HG02885 (cell line): ENCODE data around the gene TRPC6.
A peak's percentile ranks its signal among the peaks of the same experiment; 100 is the strongest.

Experiments
- ATAC-seq: cut with Tn5 transposase; IDR thresholded peaks from one replicate; pipeline ENCODE4 v1.9.1; 2021; ENCODE audit warnings: mild to moderate bottlenecking; ENCODE audit not compliant: unreplicated experiment, poor library complexity

TRPC6 gene

DNA sequence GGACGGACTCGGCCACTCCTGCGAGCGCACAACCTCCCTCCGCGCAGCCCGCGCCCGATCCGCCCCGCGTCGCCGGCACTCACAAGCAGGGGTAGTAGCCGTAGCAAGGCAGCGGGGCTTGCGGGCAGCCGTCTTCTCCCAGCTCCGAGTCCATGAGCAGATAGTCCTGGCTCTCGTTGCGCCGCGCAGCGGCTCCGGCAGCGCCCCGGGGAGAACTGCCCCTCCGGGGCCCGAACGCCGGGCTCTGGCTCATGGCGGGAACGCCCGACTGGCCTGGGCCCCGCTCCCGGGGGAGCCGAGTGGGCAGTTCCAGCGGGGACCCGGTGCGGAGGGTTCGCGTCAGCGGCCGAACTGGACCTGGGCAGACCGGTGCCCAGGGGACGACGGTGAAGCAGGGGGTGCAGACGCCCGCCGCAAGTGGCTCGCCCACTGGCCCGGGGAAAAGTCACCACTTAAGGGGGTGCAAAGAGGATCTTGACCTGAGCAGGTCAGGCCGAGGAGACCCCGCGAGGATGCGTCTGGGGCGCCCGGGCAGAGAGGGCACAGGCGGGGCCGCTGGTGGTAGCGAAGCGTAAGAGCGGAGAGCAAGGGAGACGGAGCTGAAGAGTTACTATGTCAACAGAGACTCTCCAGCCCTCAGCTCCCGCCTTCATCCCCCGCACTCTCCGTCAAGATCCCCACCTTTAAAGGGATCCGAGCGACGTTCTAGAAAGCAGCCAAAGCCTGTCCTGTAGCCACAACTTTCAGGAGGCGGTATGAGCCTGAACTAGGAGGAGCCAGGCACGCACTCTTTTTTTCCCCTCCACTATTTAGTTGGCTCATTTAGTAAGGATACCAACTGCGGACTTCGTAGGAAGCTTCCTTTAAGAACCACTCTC lies at the start of gene TRPC6:
TSS of gene TRPC6 (minus strand) at position 757 of the 878 bp plus-strand sequence. CDS start at position 253, 504 bp downstream.
- no peak for ATAC-seq

DNA sequence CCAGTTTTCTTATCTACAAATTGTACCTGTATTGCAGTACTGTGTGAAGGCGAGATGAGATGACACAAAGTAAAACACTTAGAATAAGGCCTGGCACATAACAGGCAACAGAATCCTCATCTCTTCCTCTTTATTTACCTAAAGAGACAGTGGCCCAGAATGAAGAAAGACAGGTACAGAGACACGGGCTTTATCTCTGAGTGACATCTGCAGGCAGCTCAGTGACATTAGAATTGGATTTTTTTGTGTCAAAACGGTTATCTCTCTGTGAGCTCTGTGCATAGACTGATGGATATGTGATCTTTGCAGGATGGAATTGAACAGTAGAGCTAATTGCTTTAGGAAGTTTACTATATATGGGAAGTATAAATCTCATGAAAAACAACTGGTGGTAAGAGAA lies 36.2 kb upstream of the TRPC6 start:
- no peak for ATAC-seq

DNA sequence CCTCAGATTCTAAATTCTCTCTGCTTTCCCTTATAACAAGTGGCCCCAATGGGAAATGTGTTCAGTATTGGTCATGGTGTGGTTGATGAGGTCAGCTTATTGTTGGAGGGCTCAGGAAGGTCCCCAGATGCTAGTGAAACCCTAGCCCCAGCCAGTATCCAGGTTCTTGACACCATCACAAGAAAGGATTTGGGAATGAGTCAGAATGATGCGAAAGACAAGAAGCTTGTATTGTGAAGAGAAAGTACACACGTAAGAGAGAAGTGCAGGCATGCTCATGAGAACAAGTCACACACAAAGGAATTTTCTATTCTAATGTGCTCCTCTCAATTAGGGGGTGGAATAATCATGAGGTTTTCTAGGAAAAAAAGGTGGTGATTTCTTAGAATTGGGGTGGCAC lies 34.9 kb upstream of the TRPC6 start:
- ATAC-seq, result no peak

- ATAC-seq, result no peak
Measured at GRCh38 chr11:101617735-101618332, 34.0 kb upstream of the TRPC6 start.

DNA sequence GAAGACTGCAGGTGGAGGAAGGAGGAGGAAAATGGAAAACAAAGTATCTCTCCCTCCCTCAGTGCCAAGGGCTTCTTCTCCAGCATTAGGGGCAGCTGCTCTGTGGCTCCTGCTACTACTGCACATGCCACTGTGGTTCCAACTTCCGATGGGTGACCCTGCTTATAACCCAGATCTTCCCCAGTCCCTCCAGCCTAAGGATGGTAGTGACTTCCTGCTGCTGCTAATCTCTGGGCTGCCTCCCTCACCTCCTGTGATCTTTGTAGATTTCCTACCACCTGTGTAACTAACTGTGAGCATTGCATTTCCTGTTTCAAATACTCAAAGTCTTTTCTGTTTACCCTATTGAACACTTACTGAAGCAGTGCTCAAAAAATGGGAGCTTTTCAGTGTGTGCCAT lies 28.7 kb upstream of the TRPC6 start:
- no peak for ATAC-seq

- ATAC-seq, result no peak
Measured at GRCh38 chr11:101600924-101601323, 17.1 kb upstream of the TRPC6 start.

- no peak for ATAC-seq
Measured at GRCh38 chr11:101586965-101587364, 3.2 kb upstream of the TRPC6 start.

- ATAC-seq, result no peak
Measured at GRCh38 chr11:101584655-101585054, 848 bp upstream of the TRPC6 start.

DNA sequence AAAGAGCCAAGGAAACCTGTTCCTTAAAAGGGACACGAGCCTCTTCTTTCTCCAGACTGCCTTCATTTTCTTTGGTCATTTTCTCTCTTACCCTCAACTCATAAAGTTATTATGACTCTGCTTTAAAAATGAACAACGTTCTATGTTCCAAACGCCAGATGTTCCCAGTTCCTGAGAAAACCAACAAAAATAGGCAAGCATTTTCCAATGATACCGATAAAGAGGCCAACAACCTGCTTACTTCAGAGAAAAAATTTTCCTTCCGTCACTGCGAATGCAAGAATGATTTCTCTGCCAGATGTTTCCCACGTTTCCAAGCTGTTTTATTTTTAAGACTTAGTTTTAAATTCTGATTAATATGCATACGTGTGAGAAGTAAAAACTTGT lies 315 bp upstream of the TRPC6 start:
- ATAC-seq, result no peak

GRCh38 chr11:101582989-101583250 lies 887 bp downstream of the TRPC6 start:
- no peak for ATAC-seq

DNA sequence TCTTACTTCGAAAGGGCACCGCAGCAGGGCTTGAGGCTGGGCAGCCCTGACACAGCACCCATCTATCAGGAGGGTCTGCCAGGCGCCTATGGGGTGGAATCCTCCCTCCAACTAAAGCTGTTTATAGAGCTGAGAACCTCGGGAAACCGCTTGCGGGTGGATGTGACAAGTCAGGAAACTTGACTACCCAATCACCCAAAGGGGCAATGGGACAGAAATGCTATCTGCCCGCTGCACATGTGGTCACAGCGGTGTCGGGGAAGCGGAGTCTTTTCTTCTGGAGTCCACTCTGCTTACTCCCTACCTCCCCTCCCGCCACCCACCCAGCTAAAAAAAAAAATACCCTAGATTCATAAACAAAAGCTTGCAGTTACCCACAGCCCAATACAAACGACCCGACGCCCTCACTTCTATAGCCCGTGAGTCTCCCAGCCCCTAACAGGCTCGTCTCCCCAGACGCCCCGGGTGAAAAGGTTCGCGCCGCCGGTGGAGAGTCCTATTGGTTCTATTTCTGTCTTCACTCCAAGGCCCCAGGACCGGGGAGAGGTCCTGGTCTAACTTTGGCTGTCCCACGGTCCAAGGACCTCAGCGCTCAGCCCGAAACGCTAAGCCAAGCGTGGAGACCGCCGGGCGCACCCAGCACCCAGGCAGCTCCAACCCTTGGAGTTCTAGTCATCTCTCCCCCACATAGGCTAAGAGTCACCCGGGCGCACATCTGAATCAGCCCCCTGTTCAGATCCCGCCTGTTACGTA lies 1.4 kb downstream of the TRPC6 start:
- no peak for ATAC-seq

DNA sequence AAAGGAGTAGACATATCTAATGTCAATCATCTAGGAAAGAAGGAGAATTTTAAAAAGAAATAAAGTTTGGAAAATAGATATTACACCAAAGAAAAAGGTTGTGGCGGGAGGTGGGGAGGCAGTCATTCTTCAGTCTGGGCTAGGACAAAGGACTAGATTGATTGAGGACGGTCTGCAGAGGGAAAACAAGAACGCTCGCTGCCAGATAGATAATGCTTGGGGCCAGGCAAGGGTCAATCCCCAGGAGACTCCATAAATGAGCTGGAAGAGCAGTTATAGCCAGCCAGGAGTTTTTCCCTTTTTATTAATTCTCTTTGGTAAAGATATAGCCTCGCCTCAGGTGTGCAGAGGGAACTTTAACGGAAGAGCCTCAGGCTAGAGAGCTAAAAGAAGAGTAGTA lies 6.3 kb downstream of the TRPC6 start:
- no peak for ATAC-seq

DNA sequence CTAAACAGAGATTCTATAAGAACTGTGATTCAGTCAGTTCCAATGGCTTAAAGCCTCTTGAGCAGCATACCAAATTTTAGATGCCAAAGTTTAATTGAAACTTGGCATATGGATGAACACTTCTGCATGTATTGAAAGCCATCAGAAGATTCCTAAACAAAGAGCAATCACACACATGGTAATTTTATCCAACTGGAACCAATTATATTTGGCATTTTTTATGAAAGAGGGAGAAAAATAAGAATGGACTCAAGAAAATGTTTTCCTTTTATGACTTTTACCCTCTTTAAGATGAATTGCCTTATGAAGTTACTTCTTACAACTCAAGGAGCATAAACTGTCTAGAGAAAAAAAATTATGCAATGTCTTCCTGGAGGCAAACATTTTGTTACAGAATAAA lies 7.4 kb downstream of the TRPC6 start:
- ATAC-seq, result no peak

DNA sequence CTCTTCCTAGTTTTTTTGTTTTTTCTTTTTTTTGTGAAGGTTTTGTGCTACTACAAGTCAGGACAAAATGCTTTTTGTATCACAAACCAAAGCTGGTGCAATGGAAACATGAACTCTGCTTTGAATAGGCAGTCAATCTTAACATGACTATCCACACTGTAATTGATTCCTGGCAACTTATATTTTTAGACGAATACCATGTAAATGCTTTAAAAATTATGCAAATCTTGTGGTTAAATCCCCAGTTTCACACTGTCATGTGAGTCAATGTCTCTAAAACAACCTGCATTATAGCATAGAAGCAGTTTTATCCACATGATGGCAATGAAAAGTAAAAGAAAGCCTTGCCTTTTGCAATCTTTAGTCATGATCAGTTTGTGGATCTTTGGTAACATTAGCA lies 8.9 kb downstream of the TRPC6 start:
- no peak for ATAC-seq

DNA sequence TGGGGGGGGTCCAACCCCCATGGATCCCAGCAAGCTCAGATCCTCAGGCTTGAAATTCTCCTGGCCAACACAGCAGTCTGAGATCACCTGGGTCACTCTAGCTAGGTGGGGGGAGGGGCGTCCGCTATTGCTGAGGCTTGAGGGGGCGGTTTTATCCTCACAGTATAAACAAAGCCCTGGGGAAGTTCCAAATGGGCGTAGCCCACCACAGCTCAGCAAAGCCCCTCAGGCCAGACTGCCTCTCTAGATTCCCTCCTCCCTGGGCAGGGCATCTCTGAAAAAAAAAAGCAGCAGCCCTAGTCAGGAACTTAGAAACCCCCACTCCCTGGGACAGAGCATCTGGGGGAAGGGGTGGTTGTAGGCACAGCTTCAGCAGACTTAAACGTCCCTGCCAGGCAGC lies 16.7 kb downstream of the TRPC6 start:
- ATAC-seq, result no peak

DNA sequence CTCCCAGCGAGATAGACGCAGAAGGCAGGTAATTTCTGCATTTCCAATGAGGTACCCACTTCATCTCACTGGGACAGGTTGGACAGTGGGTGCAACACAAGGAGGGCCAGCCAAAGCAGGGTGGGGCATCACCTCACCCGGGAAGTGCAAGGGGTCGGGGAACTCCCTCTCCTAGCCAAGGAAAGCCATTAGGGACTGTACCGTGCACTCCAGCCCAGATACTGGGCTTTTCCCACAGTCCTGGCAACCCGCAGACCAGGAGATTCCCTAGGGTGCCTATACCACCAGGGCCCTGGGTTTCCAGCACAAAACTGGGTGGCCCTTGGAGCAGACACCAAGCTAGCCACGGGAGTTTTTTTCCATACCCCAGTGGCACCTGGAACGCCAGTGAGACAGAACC lies 17.2 kb downstream of the TRPC6 start:
- ATAC-seq, result no peak

DNA sequence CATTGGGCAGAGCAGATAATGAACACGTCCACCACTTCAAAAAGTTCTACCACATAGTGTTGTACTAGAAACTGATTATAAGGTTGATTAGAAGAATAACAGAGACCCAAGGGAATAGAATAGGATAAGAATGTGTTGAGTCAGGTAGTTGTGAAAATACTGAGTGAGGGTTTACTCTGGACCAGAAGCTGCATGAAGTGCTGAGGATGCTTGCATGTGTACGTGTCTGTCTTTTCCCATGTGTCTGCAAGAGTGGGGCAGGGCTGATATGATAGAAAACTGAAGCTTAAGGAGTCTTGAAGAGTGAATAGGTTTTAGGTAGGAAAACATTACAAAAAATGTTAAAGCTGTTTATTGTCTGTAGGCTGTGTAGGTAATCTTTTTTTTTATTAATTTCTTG lies 20.6 kb downstream of the TRPC6 start:
- no peak for ATAC-seq

GRCh38 chr11:101555366-101555765 lies 28.4 kb downstream of the TRPC6 start:
- ATAC-seq, result no peak

GRCh38 chr11:101553891-101554292 lies 29.9 kb downstream of the TRPC6 start:
- peak; percentile 98 for ATAC-seq

GRCh38 chr11:101552888-101553287 lies 30.9 kb downstream of the TRPC6 start:
- no peak for ATAC-seq

- no peak for ATAC-seq
Measured at GRCh38 chr11:101528541-101528940, 55.3 kb downstream of the TRPC6 start.
